GM21737 (cell line): ENCODE results near the gene ALG12.

Experiments
- ATAC-seq: cut with Tn5 transposase; IDR thresholded peaks from one replicate; pipeline ENCODE4 v1.9.1; 2021; ENCODE audit warnings: mild to moderate bottlenecking, moderate library complexity; ENCODE audit not compliant: unreplicated experiment

The ALG12 gene

GRCh38 chr22:49958366-49958921 is 40.2 kb upstream of the ALG12 start:
- ATAC-seq: no peak

- no peak for ATAC-seq
Measured at GRCh38 chr22:49957826-49958365, 39.7 kb upstream of the ALG12 start.

GRCh38 chr22:49956914-49957825 is 38.9 kb upstream of the ALG12 start:
- ATAC-seq: no peak

- no peak for ATAC-seq
Measured at GRCh38 chr22:49956418-49956770, 38.2 kb upstream of the ALG12 start.

GRCh38 chr22:49955581-49956417 is 37.6 kb upstream of the ALG12 start:
- ATAC-seq: no peak

- ATAC-seq: no peak
Measured at GRCh38 chr22:49954991-49955580, 36.8 kb upstream of the ALG12 start.

GRCh38 chr22:49954354-49954753 is 36.1 kb upstream of the ALG12 start:
- no peak for ATAC-seq

- no peak for ATAC-seq
Measured at GRCh38 chr22:49953680-49954344, 35.6 kb upstream of the ALG12 start.

- ATAC-seq: no peak
Measured at GRCh38 chr22:49953027-49953679, 34.9 kb upstream of the ALG12 start.

- ATAC-seq: no peak
Measured at GRCh38 chr22:49951986-49952896, 34.0 kb upstream of the ALG12 start.

GRCh38 chr22:49951678-49951985 is 33.4 kb upstream of the ALG12 start:
- ATAC-seq: no peak

- no peak for ATAC-seq
Measured at GRCh38 chr22:49951000-49951677, 32.9 kb upstream of the ALG12 start.

GRCh38 chr22:49950396-49950994 is 32.3 kb upstream of the ALG12 start:
- no peak for ATAC-seq

GRCh38 chr22:49949914-49950292 is 31.7 kb upstream of the ALG12 start:
- ATAC-seq: no peak

GRCh38 chr22:49948958-49949913 is 31.0 kb upstream of the ALG12 start:
- ATAC-seq: no peak

GRCh38 chr22:49948116-49948957 is 30.1 kb upstream of the ALG12 start:
- no peak for ATAC-seq
